GM19025 (cell line): ENCODE measurements around the gene SRRD.
"Not testable (repeated sequence)": the region's sequence is repeated elsewhere in the genome, so short reads cannot be mapped to it uniquely, and the experiment has no call there.

Experiments
- ATAC-seq: cut with Tn5 transposase; IDR thresholded peaks from one replicate; pipeline ENCODE4 v1.9.1; 2021; ENCODE audit warnings: mild to moderate bottlenecking, low read depth, moderate library complexity; ENCODE audit not compliant: unreplicated experiment

Gene SRRD

DNA sequence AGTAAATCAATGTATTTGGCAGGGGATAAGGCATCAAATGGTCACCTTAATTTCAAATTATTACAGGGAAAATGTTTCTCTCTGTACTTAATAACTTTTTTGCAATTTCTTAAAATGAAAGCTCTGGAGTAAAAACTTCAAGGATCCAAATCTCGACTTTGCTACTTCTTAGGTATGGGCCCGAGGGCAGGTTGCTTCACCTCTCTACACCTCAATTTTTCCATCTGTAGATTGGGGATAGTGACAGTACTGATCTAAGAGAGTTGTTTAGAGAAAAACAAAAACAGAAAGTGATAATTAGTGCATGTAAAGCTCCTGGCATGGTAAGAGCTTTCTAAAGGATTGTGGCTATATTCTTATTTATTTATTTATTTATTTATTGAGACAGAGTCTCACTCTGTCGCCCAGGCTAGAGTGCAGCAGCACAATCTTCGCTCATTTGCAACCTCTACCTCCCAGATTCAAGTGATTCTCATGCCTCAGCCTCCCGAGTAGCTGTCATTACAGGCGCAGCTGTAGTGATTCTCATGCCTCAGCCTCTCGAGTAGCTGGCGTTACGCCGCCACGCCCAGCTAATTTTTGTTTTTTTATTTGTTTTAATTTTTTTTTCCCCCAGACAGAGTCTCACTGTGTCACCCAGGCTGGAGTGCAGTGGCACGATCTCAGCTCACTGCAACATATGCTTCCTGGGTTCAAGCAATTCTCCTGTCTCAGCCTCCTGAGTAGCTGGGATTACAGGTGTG, 30.9 kb downstream of the SRRD start:
- no peak for ATAC-seq

DNA sequence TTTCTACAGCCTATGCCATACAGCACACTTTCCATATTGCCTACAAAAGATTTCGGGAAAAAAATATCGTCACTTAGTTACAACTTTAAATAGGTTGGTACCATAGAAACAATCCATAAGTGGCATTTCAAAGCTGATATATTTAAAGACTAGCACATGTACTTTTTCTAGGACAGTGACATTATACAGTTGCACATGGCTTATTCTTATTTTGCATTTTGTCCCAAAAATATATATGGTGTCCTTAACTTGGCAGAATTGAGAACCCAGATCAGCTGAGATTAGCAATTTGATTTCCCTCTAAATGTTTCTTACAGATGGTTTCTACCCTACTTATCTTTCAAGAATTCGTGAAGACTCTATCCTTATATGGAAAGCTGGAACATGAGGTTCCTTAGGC, 32.3 kb downstream of the SRRD start:
- no peak for ATAC-seq

DNA sequence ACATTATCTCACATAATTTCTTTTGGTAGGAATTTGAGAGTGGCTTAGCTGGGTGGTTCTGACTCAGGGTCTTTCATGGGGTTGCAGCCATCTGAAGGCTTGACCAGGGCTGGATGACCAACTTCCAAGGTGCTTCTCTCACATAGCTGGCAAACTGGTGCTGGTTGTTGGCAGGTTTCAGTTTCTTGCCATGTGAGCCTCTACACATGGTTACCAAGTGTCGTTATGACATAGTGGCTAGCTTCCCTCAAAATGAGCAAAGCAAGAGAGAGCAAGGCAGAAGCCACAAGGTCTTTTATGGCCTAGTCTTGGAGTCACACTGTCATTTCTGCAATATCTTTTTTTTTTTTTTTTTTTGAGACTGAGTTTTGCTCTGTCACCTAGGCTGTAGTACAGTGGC, 32.8 kb downstream of the SRRD start:
- no peak for ATAC-seq

DNA sequence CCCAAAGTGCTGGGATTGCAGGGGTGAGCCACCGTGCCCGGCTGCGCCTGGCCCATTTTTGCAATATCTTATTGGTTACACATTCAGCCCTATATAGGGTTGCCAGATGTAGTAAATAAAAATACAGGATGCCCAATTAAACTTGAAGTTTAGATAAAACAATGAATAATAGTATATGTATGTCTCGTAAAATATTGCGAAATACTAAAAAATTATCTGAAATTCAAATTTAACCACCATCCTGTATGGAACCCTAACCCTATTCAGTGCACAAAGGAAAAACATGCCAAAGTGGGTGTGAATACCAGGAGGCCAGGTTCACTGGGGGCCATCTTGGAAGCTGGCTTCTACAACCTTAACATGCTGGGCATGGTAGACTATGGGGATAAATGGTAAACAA, 33.8 kb downstream of the SRRD start:
- ATAC-seq, result no peak

DNA sequence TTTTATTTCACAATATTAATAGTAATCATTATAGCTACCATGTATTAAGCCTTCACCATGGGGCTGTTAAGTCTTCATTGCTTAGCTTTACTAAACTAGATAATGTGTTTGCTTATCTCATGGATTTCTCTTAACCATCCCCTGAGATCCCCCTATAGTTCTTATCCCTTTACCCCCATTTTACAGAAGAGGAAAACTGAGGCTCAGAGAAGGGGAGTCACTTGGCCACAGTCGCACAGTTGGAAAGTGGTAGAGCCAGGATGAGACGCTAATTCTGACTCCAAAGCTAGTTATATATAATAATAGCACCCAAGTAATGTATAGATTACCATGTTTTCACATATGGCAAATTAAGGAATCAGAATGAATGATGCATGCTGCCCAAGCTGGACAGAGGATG, 38.3 kb downstream of the SRRD start:
- ATAC-seq, result no peak

DNA sequence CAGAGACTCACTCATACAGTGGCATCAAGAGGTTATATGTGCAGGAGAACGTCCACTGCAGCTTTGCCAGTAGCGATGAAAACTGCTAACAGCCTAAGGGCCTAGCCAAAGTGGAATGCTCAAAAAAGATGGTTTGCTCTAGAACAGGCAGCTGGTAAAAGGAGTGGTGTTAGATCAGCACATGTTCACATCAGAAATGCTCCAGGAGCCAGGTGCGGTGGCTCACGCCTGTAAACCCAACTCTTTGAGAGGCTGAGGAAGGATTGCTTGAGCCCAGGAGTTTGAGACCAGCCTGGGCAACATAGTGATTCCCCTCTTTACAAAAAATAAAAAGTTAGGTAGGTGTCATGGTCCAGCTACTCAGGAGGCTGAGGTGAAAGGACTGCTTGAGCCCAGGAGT, 38.9 kb downstream of the SRRD start:
- no peak for ATAC-seq

- ATAC-seq, result no peak
These were observed 41.2 kb downstream of the SRRD start for GRCh38 chr22:26524870-26525269.

- ATAC-seq, result no peak
These were observed 42.4 kb downstream of the SRRD start for GRCh38 chr22:26525946-26526564.

DNA sequence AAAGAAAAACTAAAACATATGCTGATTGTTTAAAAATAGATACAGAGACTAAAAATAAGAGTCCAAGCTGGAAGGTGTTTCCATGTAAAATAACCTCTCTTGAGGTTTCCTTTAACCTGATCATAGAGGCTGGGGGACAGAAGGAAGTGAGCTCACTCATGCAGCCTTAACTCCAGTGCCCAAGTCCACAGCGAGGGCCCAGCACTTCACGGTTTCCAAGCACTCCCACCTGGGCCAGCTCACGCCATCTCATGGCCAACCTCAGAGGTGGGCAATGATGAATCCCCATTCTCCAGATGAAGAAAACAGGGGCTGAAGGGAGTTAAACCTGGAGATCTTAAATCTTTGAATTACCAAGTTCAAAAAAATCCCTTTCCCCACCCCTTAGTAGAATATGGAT, 43.5 kb downstream of the SRRD start:
- no peak for ATAC-seq

DNA sequence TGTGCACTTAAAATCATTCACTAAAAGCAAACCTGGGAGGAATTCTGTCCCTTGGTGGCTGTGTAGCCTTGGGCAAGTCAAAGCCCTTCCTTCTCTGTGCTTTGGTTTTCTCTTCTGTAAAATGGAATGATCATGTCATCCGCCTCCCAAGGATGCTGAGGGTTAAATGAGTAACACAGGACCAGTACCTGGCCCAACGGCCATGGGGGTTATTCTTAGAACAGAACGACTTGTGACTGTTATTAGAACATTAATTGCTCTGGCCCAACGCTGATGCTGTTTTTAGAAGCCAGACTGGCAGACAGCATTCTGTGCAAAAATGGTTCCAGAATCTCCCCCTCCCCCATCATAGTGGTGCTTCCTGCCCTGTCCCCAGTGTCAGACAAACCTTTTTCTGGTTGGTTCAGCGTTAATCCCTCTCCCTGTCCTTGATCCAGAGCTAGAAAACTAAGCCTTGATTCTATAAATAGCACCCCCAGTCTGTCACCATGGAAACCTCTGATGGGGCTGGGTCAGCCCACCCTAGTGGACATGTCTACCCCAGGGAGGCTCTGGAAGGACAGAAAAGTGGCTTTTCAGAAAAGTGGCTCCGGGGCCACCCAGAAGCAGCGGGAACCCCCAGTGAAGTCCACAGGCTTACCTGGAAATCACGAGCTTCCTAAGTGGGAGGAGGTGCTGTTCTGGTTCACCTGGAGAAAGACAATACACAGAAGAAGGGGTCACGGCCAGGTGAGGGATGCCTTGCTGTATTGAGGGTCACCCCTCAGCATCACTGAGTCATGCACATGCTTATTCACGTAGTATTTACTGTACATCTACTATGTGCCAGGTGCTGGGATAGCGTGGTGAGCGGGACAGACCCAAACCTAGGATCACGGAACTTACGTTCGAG, 44.1 kb downstream of the SRRD start:
- ATAC-seq, result no peak

- not testable (repeated sequence) for ATAC-seq
These were observed 44.8 kb downstream of the SRRD start for GRCh38 chr22:26528518-26528917.

DNA sequence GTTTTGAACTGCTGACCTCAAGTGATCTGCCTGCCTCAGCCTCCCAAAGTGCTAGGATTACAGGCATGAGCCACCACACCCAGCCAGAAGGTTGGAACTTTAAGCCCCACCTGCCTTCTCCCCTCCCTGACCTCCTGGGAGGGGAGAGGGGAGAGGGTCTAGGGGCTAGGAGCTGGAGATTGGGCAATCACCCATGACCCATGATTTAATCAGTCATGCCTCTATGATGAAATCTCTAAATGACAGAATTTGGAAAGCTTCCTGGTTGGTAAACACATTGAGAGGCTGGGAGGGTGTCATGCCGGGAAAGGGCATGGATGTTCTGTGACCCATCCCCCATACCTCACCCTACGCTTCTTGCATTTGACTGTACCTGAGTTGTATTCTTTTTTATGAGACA, 45.7 kb downstream of the SRRD start:
- ATAC-seq, result no peak

DNA sequence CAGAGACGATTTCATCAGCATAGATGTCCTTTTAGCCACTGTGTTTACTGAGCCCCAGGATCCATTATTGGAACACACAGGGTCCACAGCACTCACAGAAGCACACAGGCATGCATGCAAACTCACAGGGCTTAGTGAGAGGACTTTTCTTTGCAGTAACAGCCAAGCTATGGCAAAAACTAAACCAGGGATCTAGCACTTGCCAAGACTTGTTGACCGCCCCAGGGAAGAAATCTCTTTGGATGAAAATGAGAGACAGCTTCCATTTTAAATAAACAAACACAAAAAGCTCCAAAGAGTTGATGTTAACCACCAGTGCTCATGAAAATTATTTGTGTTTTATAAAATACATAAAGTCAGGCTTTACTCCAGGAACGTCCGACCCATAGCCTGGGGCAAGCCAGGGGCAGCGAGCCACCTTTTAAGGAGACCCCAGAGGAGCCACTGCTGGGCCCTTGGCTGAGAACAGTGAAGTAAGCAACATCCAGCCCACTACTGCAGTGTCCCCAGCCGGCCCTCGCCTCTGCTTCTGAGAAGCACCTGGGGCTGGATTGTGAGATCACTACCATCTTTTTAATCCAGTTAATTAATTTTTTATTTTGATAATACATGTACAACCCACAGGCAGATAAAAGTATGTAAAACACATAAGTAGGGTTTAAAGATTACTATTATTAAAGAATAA, 50.6 kb downstream of the SRRD start:
- ATAC-seq, result no peak

DNA sequence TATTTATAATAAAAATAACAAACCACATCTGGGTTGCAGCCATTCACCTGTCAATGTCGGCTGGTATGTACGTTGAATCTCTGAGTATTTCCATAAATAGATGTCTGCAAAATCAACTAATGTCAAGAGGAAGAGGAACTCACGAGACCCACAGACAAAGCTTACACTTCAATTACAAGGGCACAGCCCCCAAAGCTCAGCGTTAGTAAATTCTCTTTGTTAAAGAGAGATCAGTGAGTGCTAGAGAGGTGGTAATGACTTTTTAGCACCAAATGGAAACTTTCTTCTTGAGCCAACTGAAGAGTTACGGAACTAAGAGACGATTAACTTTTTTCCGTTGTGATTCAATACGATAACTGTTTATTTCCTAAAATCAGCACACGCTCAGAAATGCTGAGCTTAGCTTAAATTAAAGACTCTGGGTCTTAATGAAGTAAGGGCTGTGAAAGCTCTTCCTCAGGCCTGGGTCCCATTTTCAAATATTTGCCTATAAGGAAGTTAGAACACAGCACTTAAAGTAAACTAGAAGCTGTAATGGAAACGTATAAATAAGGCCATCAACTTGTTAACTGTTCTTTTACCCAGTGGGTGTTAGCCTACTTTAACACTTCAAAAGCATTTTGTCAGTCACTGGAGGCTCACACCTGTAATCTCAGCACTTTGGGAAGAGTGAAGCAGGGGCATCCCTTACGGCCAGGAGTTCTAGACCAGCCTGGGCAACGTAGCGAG, 51.4 kb downstream of the SRRD start:
- no peak for ATAC-seq

DNA sequence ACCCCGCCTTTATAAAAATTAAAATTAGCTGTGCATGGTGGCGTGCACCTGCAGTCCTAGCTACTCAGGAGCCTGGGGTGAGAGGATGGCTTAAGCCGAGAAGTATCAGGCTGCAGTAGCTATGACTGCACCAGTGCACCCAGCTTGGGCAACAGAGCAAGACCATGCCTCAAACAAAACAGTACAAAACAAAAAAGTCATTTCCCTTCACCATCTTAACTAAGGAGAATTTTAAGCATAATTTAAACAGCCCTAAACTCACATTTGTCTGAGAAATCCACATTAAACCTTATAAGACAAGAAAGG, 51.9 kb downstream of the SRRD start:
- ATAC-seq, result no peak

DNA sequence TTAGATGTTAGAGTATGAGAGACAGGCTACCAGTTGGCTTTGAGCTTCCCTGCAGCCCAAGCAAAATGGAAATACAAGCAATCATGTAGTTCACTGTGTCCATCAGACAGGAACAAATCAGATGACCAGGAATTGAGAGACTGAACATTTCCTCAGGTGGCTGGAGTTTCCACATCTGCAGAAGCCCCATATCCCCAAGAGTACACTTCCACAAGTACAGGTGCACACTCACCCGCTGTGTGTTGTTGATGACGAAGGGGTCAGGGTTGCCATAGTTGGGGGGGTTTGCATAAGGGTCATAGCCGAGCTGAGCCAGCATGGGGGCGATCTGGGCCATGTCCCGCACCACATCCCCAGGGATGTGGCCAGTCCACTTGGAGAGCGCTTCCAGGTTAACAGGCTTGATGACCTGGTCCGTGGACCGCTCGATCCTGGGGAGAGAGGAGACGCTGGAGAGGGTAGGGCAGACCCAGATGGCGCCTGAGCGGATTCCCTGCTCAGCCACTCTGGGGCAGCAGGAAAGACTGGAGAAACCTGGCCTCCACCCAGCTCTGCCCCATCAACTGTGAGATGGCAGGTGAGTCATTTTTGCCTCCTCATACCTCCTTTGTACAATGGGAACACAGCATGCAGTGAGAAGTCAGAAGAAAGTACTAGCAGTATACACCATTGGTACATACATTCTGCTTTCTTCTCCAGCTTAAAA, 52.5 kb downstream of the SRRD start:
- ATAC-seq, result no peak

DNA sequence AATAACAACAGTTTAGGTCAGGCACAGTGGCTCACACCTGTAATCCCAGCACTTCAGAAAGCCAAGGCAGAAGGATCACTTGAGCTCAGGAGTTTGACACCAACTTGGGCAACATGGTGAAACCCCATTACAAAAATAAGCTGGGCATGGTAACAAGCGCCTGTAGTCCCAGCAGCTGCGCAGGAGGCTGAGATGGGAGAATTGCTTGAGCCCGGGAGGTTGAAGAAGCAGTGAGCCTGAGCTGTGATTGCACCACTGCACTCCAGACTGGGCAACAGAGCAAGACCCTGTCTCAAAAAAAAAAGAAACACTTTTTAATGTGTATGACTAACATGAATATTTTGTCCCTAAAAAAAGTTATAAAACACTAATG, 53.1 kb downstream of the SRRD start:
- ATAC-seq, result no peak

DNA sequence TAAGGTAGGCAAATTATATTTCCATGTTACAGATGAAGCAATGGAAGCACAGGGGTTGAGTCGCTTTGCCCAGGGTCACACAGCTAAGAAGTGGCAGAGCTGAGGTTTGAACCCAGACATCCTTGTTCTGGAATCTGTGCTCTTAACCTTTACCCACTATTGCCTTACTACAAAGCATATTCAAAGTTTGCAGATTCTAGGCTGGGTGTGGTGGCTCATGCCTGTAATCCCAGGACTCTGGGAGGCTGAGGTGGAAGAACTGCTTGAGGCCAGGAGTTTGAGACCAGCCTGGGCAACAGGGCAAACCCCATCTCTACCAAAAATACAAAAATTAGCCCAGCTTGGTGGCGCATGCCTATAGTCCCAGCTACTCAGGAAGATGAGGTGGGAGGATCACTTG, 56.4 kb downstream of the SRRD start:
- no peak for ATAC-seq

DNA sequence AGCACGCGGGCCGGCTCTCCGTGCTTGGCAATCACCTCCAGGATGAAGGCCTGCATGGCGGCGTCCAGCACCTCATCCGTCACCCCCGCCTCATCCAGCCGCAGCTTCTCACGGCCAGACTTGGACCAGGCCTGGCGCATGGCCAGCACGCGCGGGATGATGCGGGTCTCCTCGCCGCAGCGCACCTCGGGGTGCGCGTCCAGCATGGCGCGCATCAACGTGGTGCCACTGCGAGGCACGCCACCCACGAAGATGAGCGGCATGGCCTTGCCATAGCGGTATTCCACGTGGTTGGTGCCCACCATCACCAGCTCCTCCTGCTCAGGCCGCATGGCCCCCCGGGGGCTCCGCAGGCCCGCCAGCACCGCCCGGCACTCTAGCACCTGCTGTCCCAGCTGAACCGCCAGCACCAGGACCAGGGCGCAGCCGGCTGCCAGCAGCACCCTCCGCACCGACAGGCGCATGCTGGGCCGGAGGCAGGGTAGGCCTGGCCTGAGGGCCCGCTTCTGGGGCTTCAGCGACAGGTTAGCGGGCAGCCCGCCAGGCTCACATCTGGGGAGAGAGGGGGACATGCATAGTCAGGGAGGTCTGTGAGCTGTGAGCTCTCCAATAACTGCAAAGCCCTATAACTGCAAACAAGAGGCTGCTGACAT, 57.6 kb downstream of the SRRD start:
- ATAC-seq, result no peak
